GM12878 (cell line): ENCODE results near the gene NOP9. TPM values are rescaled to one million over a fixed set of nuclear protein-coding genes. Genes with fewer than 3 reads are reported as not detected.

Source experiments
- ATAC-seq: fragments of 200-7000 bp; cut with Tn5 transposase; 3 replicates; pipeline ENCODE4 v1.9.1; 2020; ENCODE audit warnings: mild to moderate bottlenecking, moderate library complexity
- BruUV-seq: library from RNA; stranded (reverse); fragments of 400-500 nt; replicated peaks from 2 replicates; lab custom pipeline; 2021; lab: Mats Ljungman, UMichigan
- CTCF ChIA-PET: fragments of 300-600 bp; sonication (Branson Sonifier 250); formaldehyde crosslinking; extraction: SDS; loops from one replicate; lab custom pipeline; 2021; ENCODE audit warnings: inconsistent platforms; lab: Yijun Ruan, JAX
- POLR2A ChIA-PET: fragments of 350-600 bp; formaldehyde crosslinking; extraction: SDS; loops from one replicate; lab custom pipeline; 2021; ENCODE audit warnings: inconsistent platforms; lab: Charles Lee
- RAD21 ChIA-PET: fragments of 300-600 bp; sonication (Branson Sonifier 250); formaldehyde crosslinking; loops from one replicate; lab custom pipeline; 2023; ENCODE audit warnings: antibody characterized with exemption; ENCODE audit not compliant: unreplicated experiment; lab: Charles Lee
- SMC1A ChIA-PET: fragments of 300-600 bp; sonication (Branson Sonifier 250); formaldehyde crosslinking; loops from one replicate; lab custom pipeline; 2023; ENCODE audit not compliant: unreplicated experiment, uncharacterized antibody; lab: Charles Lee
- DNase-seq: peaks from one replicate; pipeline ENCODE4 v3.0.0-alpha.2; 2011; ENCODE audit warnings: low read depth, low spot score
- FAIRE-seq: peaks from 3 replicates; lab custom pipeline; 2011; peaks lifted over from hg19 to GRCh38; lab: Jason Lieb, UNC
- H2AFZ ChIP-seq: 2 replicates; pipeline ENCODE4 v1.6.0; 2011; ENCODE audit warnings: low read depth, low read length, control low read depth; ENCODE audit not compliant: control insufficient read depth
- H3K27ac ChIP-seq: 2 replicates; pipeline ENCODE4 v1.5.1; 2011; ENCODE audit warnings: control low read depth; ENCODE audit not compliant: control insufficient read depth, insufficient read depth
- H3K27me3 ChIP-seq, 2 experiments: replicated peaks in 1 of 2; 2 replicates each; pipeline versions ENCODE4 v1.6.0 to v1.6.1; 2011; ENCODE audit warnings: low read length in 1 of 2; ENCODE audit not compliant: control insufficient read depth in 2 of 2, insufficient read depth in 2 of 2
- H3K36me3 ChIP-seq, 2 experiments: 2 replicates each; pipeline ENCODE4 v1.5.1; 2011; ENCODE audit warnings: low read length in 1 of 2; ENCODE audit not compliant: control insufficient read depth in 2 of 2, insufficient read depth in 2 of 2
- H3K4me1 ChIP-seq: 2 replicates; pipeline ENCODE4 v1.6.1; 2011; ENCODE audit warnings: mild to moderate bottlenecking, low read length, moderate library complexity, mixed read lengths; ENCODE audit not compliant: control insufficient read depth, insufficient read depth
- H3K4me2 ChIP-seq: 2 replicates; pipeline ENCODE4 v1.6.0; 2011; ENCODE audit warnings: control low read depth; ENCODE audit not compliant: control insufficient read depth, insufficient read depth
- H3K4me3 ChIP-seq: fragments of 200-600 bp; sonication (generic); 2 replicates; pipeline ENCODE4 v1.5.1; 2016
- H3K79me2 ChIP-seq: 2 replicates; pipeline ENCODE4 v1.6.0; 2011; ENCODE audit warnings: low read length; ENCODE audit not compliant: control insufficient read depth, insufficient read depth
- H3K9ac ChIP-seq: 2 replicates; pipeline ENCODE4 v1.8.0; 2011; ENCODE audit warnings: low read length, control low read depth, mixed read lengths; ENCODE audit not compliant: control insufficient read depth, insufficient read depth
- H3K9me3 ChIP-seq: replicated peaks from 3 replicates; pipeline ENCODE4 v1.5.1; 2011; ENCODE audit warnings: mild to moderate bottlenecking, low read length; ENCODE audit not compliant: control insufficient read depth, insufficient read depth
- H4K20me1 ChIP-seq: 2 replicates; pipeline ENCODE4 v1.6.0; 2011; ENCODE audit not compliant: control insufficient read depth, insufficient read depth
- GABPA ChIP-seq: IDR thresholded peaks from 2 replicates; pipeline ENCODE4 v1.6.1; 2014; ENCODE audit warnings: antibody characterized with exemption, low read depth, mild to moderate bottlenecking, inconsistent platforms
- JUNB ChIP-seq: IDR thresholded peaks from 2 replicates; pipeline ENCODE4 v1.6.1; 2016; ENCODE audit warnings: antibody characterized with exemption, mild to moderate bottlenecking
- RAD21 ChIP-seq: IDR thresholded peaks from 2 replicates; pipeline ENCODE4 v1.6.1; 2011; ENCODE audit warnings: mild to moderate bottlenecking, low read depth, low read length, moderate library complexity; ENCODE audit not compliant: insufficient read depth
- SMC3 ChIP-seq: IDR thresholded peaks from 2 replicates; pipeline ENCODE4 v1.6.1; 2011; ENCODE audit warnings: low read length, improper control_type of control experiment, borderline replicate concordance
- SREBF1 ChIP-seq: IDR thresholded peaks from 2 replicates; pipeline ENCODE4 v1.6.1; 2012; ENCODE audit warnings: mild to moderate bottlenecking, low read length
- STAT3 ChIP-seq: IDR thresholded peaks from 2 replicates; pipeline ENCODE4 v1.6.1; 2011; ENCODE audit warnings: low read depth, low read length, improper control_type of control experiment
- TCF3 ChIP-seq: IDR thresholded peaks from 2 replicates; pipeline ENCODE4 v1.6.1; 2012; ENCODE audit warnings: low read depth, mild to moderate bottlenecking, low read length, borderline replicate concordance; ENCODE audit not compliant: insufficient read depth
- WGBS: methylation state at CpG from one replicate; pipeline ENCODE4 v1.1.6; 2016; ENCODE audit warnings: low lambda C conversion rate; ENCODE audit not compliant: insufficient replicate concordance, insufficient coverage; ENCODE audit errors: missing lambda C conversion rate; 5-methylcytosine and 5-hydroxymethylcytosine counted together
- in situ Hi-C: fragments of 300-500 bp; cut with MboI; formaldehyde crosslinking; loops from 9 replicates; pipeline ENCODE4 v1.14.3; 2018; ENCODE audit warnings: mixed read lengths
- intact Hi-C: fragments of 100-400 bp; cut with micrococcal nuclease; formaldehyde crosslinking; loops from one replicate; pipeline ENCODE4 v1.14.2; 2022; ENCODE audit not compliant: unreplicated experiment
- polyA plus RNA-seq, 11 experiments: library from polyadenylated mRNA; depleted of rRNA in 4 of 11; unstranded in 6 of 11; stranded (reverse) in 5 of 11; fragments of >200 nt; fragmentation: Nextera tagmentation in 4 of 11; fragmentation: Illumina TruSeq in 1 of 11; extraction: Ambion mirVana in 4 of 11; extraction: Trizol in 1 of 11; gene quantifications; 1 replicate in 1 of 11; 2 replicates in 10 of 11; pipeline versions ENCODE4 v1.2.1 to v1.2.3, GENCODE V29; 2011 to 2016; ENCODE audit warnings: inconsistent platforms in 2 of 11, missing spikeins in 2 of 11, low read depth in 1 of 11
- total RNA-seq, 4 experiments: library from RNA; depleted of rRNA in 3 of 4; stranded (reverse); fragments of >200 nt in 3 of 4; fragmentation: Illumina TruSeq in 1 of 4; extraction: Trizol in 1 of 4; gene quantifications; 2 replicates each; pipeline versions ENCODE4 v1.2.1 to v1.2.3, GENCODE V29; 2013 to 2021
- TF ChIP-seq, protein P1 (sequence below), 3 experiments: IDR thresholded peaks in 2 of 3; conservative IDR thresholded peaks in 1 of 3; 2 replicates each; pipeline ENCODE4 v1.5.1; 2011; ENCODE audit warnings: low read depth in 3 of 3, low read length in 3 of 3, mild to moderate bottlenecking in 3 of 3, control low read depth in 2 of 3, moderate library complexity in 2 of 3, inconsistent platforms in 1 of 3, mixed read lengths in 1 of 3; ENCODE audit not compliant: control insufficient read depth in 2 of 3, insufficient read depth in 1 of 3; ENCODE audit errors: extremely low read depth in 1 of 3
- TF ChIP-seq, protein P2 (sequence below): IDR thresholded peaks from 2 replicates; pipeline ENCODE4 v1.6.1; 2012; ENCODE audit warnings: low read length, inconsistent platforms

NOP9 gene
- total and polyA plus RNA-seq, 10 of the 15 experiments (the other 5 are each of a cell fraction or from before 2014, with no cell fraction given) = 2.4 to 43.9 (median 20.3) TPM

DNA sequence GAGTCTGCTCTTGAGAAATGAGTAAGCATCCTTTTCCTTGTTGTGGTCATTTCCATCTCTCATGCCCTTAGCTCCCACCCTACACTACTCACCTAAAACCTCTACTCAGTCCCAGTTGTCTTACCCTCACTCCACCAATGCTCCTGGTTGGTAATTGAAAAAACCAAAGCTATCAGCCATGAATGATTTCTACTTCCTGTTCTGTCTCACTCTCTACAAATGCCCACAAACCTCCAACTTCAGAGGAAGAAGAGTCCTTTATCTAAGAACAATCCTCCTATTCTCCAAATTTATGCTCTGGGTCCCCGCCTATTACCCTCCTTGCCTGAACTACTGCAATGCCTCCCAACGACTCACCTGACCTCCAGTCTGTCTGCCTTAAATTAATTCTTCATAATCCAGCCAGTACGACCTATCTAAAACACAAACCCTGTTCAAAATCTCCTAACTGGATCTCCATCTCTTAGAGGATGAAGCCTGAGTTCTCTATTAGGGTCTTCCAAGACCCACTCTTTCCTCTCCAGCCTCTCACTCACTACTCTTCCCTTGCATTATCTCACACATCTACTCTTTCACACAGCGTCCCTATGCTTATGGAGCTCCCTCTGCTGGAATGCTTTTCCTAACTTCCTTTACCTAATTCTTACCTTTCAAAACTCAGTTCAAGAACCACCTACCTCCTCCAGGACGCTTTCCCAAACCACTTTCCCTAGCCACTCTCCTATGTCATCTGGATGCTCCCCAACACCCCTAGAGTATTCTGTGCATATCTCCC, 2.3 kb upstream of the NOP9 start:
- intact Hi-C loops = loop anchor here (1.0 to 5.0 kb wide), 8 partner anchors 18 to 283 kb away; partner anchors contain the start of genes IPO4, MDP1, PCK2 and PSME2
- in situ Hi-C loops = loop anchor here (5.0 kb wide), 1 partner anchor 55 kb away; the partner anchor contains the start of gene TINF2
- H3K36me3 ChIP-seq = peaks cover 3 to 29% of the 10 kb centered on the region in 2 experiments; a peak in 2 of 4 replicates
- DNase-seq (no peak), FAIRE-seq (no peak), ATAC-seq (peak; percentile 47)
- H3K4me1 ChIP-seq = peaks cover 25% of the 10 kb centered on the region
- peak overlapping the region; percentile 56 for H2AFZ ChIP-seq
- H3K4me2 ChIP-seq = peak overlapping the region; percentile 31; the same call in 1 of the 2 replicates
- H3K27me3 ChIP-seq = no peaks in the 10 kb centered on the region
- ChIA-PET RAD21 (interaction anchor here (1.0 to 7.8 kb wide), 20 partner anchors 10 to 239 kb away, joined by 3 to 231 read pairs (median 8); partner anchors contain the start of genes CHMP4A, CIDEB, DCAF11 and IPO4), POLR2A (interaction anchor here (0.8 to 9.0 kb wide), 14 partner anchors 10 to 239 kb away, joined by 3 to 118 read pairs (median 4); partner anchors contain the start of genes CHMP4A, CIDEB, MDP1 and RABGGTA), CTCF (interaction anchor here (0.6 to 13.4 kb wide), 33 partner anchors 11 to 692 kb away, joined by 3 to 368 read pairs (median 5); partner anchors contain the start of genes CHMP4A, CIDEB, DCAF11 and IPO4), SMC1A (interaction anchor here (0.8 to 10.1 kb wide), 21 partner anchors 10 to 239 kb away, joined by 3 to 201 read pairs (median 6); partner anchors contain the start of genes CHMP4A, CIDEB, DCAF11 and IRF9)
- BruUV-seq = no TSS peak
- H3K27ac ChIP-seq = peak overlapping the region; percentile 27
- peaks cover 23% of the 10 kb centered on the region for H3K79me2 ChIP-seq
- WGBS = 28% methylated on average over 5 of the region's 5 CpGs
- no peaks in the 10 kb centered on the region for H4K20me1 ChIP-seq
- H3K9me3 ChIP-seq = no peaks in the 10 kb centered on the region
- H3K9ac ChIP-seq = peak overlapping the region; percentile 2; the same call in 1 of the 2 replicates
- TF ChIP-seq, protein P1, sequence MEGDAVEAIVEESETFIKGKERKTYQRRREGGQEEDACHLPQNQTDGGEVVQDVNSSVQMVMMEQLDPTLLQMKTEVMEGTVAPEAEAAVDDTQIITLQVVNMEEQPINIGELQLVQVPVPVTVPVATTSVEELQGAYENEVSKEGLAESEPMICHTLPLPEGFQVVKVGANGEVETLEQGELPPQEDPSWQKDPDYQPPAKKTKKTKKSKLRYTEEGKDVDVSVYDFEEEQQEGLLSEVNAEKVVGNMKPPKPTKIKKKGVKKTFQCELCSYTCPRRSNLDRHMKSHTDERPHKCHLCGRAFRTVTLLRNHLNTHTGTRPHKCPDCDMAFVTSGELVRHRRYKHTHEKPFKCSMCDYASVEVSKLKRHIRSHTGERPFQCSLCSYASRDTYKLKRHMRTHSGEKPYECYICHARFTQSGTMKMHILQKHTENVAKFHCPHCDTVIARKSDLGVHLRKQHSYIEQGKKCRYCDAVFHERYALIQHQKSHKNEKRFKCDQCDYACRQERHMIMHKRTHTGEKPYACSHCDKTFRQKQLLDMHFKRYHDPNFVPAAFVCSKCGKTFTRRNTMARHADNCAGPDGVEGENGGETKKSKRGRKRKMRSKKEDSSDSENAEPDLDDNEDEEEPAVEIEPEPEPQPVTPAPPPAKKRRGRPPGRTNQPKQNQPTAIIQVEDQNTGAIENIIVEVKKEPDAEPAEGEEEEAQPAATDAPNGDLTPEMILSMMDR (IDR thresholded peaks at IDR 0.05 in 2 of 3, conservative IDR thresholded peaks at IDR 0.05 in 1 of 3; ENCODE audit: control insufficient read depth in 2 of 3, extremely low read depth in 1 of 3, insufficient read depth in 1 of 3, low read depth in 3 of 3, low read length in 3 of 3) = peak; percentile 25 to 50 (median 29); a peak in 4 of 6 replicates
- TF ChIP-seq SMC3 (peak; percentile 31; the same call in 1 of the 2 replicates), SREBF1 (no peak), JUNB (no peak), RAD21 (peak; percentile 40; the same call in 1 of the 2 replicates), STAT3 (no peak), GABPA (no peak), TCF3 (no peak)
- TF ChIP-seq, protein P2, sequence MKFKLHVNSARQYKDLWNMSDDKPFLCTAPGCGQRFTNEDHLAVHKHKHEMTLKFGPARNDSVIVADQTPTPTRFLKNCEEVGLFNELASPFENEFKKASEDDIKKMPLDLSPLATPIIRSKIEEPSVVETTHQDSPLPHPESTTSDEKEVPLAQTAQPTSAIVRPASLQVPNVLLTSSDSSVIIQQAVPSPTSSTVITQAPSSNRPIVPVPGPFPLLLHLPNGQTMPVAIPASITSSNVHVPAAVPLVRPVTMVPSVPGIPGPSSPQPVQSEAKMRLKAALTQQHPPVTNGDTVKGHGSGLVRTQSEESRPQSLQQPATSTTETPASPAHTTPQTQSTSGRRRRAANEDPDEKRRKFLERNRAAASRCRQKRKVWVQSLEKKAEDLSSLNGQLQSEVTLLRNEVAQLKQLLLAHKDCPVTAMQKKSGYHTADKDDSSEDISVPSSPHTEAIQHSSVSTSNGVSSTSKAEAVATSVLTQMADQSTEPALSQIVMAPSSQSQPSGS = 0 out of 2 replicates have a peak, but pooled peaks have one; percentile 11
- H3K4me3 ChIP-seq = no peak overlapping the region
